ENCODE measurements around the gene ARFGAP2. TPM values are rescaled to one million over a fixed set of nuclear protein-coding genes. Genes with fewer than 3 reads are reported as not detected.

ARFGAP2 gene
- total RNA-seq, 2 donors from 2014 or later = 181 to 189 TPM

- H3K9me3 ChIP-seq (ENCODE audit: control insufficient read depth, low read length, poor library complexity, severe bottlenecking) = no peaks in the 10 kb centered on the region
- ATAC-seq (no peak), DNase-seq (no peak)
- Mint-ChIP-seq H3K36me3 (ENCODE audit: low read depth) (no peaks in the 10 kb centered on the region), H3K4me1 (peaks cover 7% of the 10 kb centered on the region), H3K4me3 (peak overlapping the region; percentile 39), H3K27ac (no peak overlapping the region), H3K27me3 (peaks cover 18% of the 10 kb centered on the region)
Measured at GRCh38 chr11:47184711-47185304, 8.1 kb upstream of the ARFGAP2 start.

- Mint-ChIP-seq H3K27ac (no peak overlapping the region), H3K4me3 (no peak overlapping the region)
- no peak for DNase-seq
Measured at GRCh38 chr11:47183969-47184368, 7.3 kb upstream of the ARFGAP2 start.

GRCh38 chr11:47183031-47183856 is 6.6 kb upstream of the ARFGAP2 start:
- Mint-ChIP-seq H3K27me3 (peaks cover 11% of the 10 kb centered on the region), H3K4me3 (peak overlapping the region; percentile 7), H3K27ac (no peak overlapping the region), H3K36me3 (ENCODE audit: low read depth) (no peaks in the 10 kb centered on the region), H3K4me1 (peaks cover 10% of the 10 kb centered on the region)
- DNase-seq (no peak), ATAC-seq (no peak)
- no peaks in the 10 kb centered on the region for H3K9me3 ChIP-seq (ENCODE audit: control insufficient read depth, low read length, poor library complexity, severe bottlenecking)

More at GRCh38 chr11:47183969-47184368, 7.3 kb upstream of the ARFGAP2 start:
- H3K4me1 Mint-ChIP-seq = peaks cover 10% of the 10 kb centered on the region
- H3K36me3 Mint-ChIP-seq (ENCODE audit: low read depth) = no peaks in the 10 kb centered on the region
- no peak for ATAC-seq
- peaks cover 12% of the 10 kb centered on the region for H3K27me3 Mint-ChIP-seq
- H3K9me3 ChIP-seq (ENCODE audit: control insufficient read depth, low read length, poor library complexity, severe bottlenecking) = no peaks in the 10 kb centered on the region

- Mint-ChIP-seq H3K4me3 (no peak overlapping the region), H3K27me3 (peaks cover 11% of the 10 kb centered on the region), H3K4me1 (peaks cover 16% of the 10 kb centered on the region), H3K27ac (no peak overlapping the region), H3K36me3 (ENCODE audit: low read depth) (no peaks in the 10 kb centered on the region)
- DNase-seq (no peak), ATAC-seq (no peak)
- H3K9me3 ChIP-seq (ENCODE audit: control insufficient read depth, low read length, poor library complexity, severe bottlenecking) = no peaks in the 10 kb centered on the region
Measured at GRCh38 chr11:47182380-47182779, 5.7 kb upstream of the ARFGAP2 start.

- Mint-ChIP-seq H3K27ac (no peak overlapping the region), H3K4me3 (no peak overlapping the region), H3K27me3 (peaks cover 11% of the 10 kb centered on the region), H3K36me3 (ENCODE audit: low read depth) (no peaks in the 10 kb centered on the region), H3K4me1 (peaks cover 12% of the 10 kb centered on the region)
- DNase-seq (no peak), ATAC-seq (no peak)
- H3K9me3 ChIP-seq (ENCODE audit: control insufficient read depth, low read length, poor library complexity, severe bottlenecking) = no peaks in the 10 kb centered on the region
Measured at GRCh38 chr11:47181271-47181670, 4.6 kb upstream of the ARFGAP2 start.

- H3K9me3 ChIP-seq (ENCODE audit: control insufficient read depth, low read length, poor library complexity, severe bottlenecking) = no peaks in the 10 kb centered on the region
- peak overlapping the region; percentile 75 for H3K27ac Mint-ChIP-seq
- H3K4me3 Mint-ChIP-seq = no peak overlapping the region
- peaks cover 19% of the 10 kb centered on the region for H3K4me1 Mint-ChIP-seq
- H3K27me3 Mint-ChIP-seq = peaks cover 11% of the 10 kb centered on the region
- no peaks in the 10 kb centered on the region for H3K36me3 Mint-ChIP-seq (ENCODE audit: low read depth)
- DNase-seq (no peak), ATAC-seq (no peak)
Measured at GRCh38 chr11:47180006-47180787, 3.5 kb upstream of the ARFGAP2 start.

GRCh38 chr11:47179655-47179991 is 2.9 kb upstream of the ARFGAP2 start:
- peaks cover 11% of the 10 kb centered on the region for H3K27me3 Mint-ChIP-seq
- no peaks in the 10 kb centered on the region for H3K36me3 Mint-ChIP-seq (ENCODE audit: low read depth)
- peaks cover 19% of the 10 kb centered on the region for H3K4me1 Mint-ChIP-seq
- no peaks in the 10 kb centered on the region for H3K9me3 ChIP-seq (ENCODE audit: control insufficient read depth, low read length, poor library complexity, severe bottlenecking)
- peak overlapping the region; percentile 75 for H3K27ac Mint-ChIP-seq
- no peak overlapping the region for H3K4me3 Mint-ChIP-seq
- DNase-seq (no peak), ATAC-seq (no peak)

GRCh38 chr11:47178737-47179654 is 2.3 kb upstream of the ARFGAP2 start:
- H3K9me3 ChIP-seq (ENCODE audit: control insufficient read depth, low read length, poor library complexity, severe bottlenecking) = no peaks in the 10 kb centered on the region
- Mint-ChIP-seq H3K27me3 (peaks cover 6% of the 10 kb centered on the region), H3K36me3 (ENCODE audit: low read depth) (no peaks in the 10 kb centered on the region), H3K4me3 (no peak overlapping the region), H3K27ac (peak overlapping the region; percentile 75), H3K4me1 (peaks cover 19% of the 10 kb centered on the region)
- DNase-seq (no peak), ATAC-seq (no peak)

GRCh38 chr11:47178316-47178715 is 1.6 kb upstream of the ARFGAP2 start:
- H3K4me3 Mint-ChIP-seq = no peak overlapping the region
- H3K9me3 ChIP-seq (ENCODE audit: control insufficient read depth, low read length, poor library complexity, severe bottlenecking) = no peaks in the 10 kb centered on the region
- ATAC-seq (no peak), DNase-seq (no peak)
- no peaks in the 10 kb centered on the region for H3K36me3 Mint-ChIP-seq (ENCODE audit: low read depth)
- peaks cover 5% of the 10 kb centered on the region for H3K27me3 Mint-ChIP-seq
- H3K4me1 Mint-ChIP-seq = peaks cover 19% of the 10 kb centered on the region
- peak overlapping the region; percentile 95 for H3K27ac Mint-ChIP-seq

GRCh38 chr11:47177846-47178245 is 1.2 kb upstream of the ARFGAP2 start:
- DNase-seq = no peak
- Mint-ChIP-seq H3K27ac (peak overlapping the region; percentile 95), H3K27me3 (peaks cover 5% of the 10 kb centered on the region), H3K36me3 (ENCODE audit: low read depth) (no peaks in the 10 kb centered on the region), H3K4me1 (peaks cover 23% of the 10 kb centered on the region), H3K4me3 (peak overlapping the region; percentile 96)
- ATAC-seq = no peak
- H3K9me3 ChIP-seq (ENCODE audit: control insufficient read depth, low read length, poor library complexity, severe bottlenecking) = no peaks in the 10 kb centered on the region

GRCh38 chr11:47177229-47177845 is 658 bp upstream of the ARFGAP2 start:
- DNase-seq = peak; percentile 40 to 60 (median 57)
- peak; percentile 71 for ATAC-seq
- Mint-ChIP-seq H3K27ac (peak overlapping the region; percentile 95), H3K4me3 (peak overlapping the region; percentile 96), H3K27me3 (peaks cover 2% of the 10 kb centered on the region), H3K4me1 (peaks cover 25% of the 10 kb centered on the region), H3K36me3 (ENCODE audit: low read depth) (no peaks in the 10 kb centered on the region)
- H3K9me3 ChIP-seq (ENCODE audit: control insufficient read depth, low read length, poor library complexity, severe bottlenecking) = no peaks in the 10 kb centered on the region

GRCh38 chr11:47175746-47176327 is 842 bp downstream of the ARFGAP2 start:
- Mint-ChIP-seq H3K27ac (peak overlapping the region; percentile 95), H3K4me1 (peaks cover 26% of the 10 kb centered on the region), H3K27me3 (no peaks in the 10 kb centered on the region), H3K36me3 (ENCODE audit: low read depth) (peaks cover 4% of the 10 kb centered on the region), H3K4me3 (peak overlapping the region; percentile 96)
- H3K9me3 ChIP-seq (ENCODE audit: control insufficient read depth, low read length, poor library complexity, severe bottlenecking) = no peaks in the 10 kb centered on the region
- DNase-seq (no peak), ATAC-seq (no peak)

Data from T-helper 17 cell (primary cell).